ENCODE measurements around the gene GSG1L. TPM values are rescaled to one million over a fixed set of nuclear protein-coding genes. Genes with fewer than 3 reads are reported as not detected.

GSG1L gene
- polyA plus RNA-seq, 4 donors, result 0.09 to 0.22 TPM; not detected in 2

DNA sequence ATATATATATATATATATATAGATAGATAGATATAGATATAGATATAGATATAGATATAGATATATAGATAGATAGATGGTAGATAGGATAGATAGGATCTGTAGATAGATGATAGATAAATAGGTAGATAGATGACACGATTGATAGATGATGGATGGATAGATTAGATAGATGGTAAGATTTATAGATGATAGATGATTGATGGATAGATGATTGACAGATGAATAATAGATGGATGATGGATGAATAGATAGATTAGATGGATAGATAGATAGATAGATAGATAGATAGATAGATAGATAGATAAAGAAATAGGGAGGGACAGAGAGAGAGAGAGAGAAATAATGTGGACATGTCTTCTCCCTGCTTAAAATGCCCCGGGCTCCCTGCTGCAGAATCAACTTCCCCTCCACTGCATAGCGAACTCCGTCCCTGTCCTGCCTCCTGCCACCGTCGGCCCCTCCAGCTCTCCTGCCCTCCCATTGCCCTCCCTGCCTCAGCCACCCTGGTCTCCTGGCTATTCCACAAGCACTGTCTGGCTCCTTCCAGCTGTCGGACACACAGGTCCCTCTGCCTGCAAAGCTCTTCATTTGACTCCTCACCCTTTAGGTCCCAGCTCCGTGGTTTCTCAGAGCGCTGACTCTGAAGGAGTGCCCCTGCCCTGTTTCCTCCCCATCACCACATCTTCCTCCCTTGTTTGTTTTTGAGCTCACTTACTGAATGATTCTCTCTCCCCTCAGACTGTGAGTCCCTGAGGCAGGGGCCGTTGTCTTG lies 259.6 kb downstream of the GSG1L start:
- no peak overlapping the region for H3K4me3 ChIP-seq (ENCODE audit: low read depth in 1 of 3, low read length in 3 of 3)
- FAIRE-seq, result no peak

DNA sequence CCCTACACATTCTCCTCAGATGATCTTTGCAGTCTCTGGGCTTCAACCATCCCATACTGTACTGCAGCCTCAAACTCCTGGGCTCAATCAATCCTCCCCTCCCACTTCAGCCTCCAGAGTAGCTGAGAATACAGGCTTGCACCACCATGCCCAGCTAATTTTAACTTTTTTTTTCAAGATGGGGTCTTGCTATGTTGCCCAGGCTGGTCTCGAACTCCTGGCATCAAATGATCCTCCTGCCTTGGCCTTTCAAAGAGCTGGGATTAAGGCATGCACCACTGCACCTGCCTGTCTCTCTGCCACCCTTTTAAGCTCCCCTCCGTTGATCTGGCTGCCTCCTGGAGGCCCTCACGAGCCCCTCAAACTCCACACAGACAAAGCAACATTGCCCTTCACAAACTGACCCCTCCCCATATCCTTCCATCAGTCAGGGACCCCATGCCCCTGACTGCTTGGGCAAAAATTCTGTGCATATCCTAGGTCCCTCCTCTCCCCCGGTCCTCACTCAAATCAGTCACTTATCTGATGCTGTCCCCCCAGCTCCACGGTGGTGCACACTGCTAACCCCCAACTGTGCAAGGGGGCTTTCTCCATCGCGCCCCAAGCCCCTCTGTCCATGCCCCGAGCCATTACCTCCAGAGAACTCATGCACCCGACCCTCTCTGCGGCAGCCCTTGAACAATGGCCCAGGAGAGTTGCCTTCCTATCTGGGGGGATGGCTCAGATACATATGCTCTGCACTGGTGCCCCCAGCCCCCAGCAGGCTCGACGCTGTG lies 260.7 kb downstream of the GSG1L start:
- Histone ChIP-seq H3K27me3 (ENCODE audit: control insufficient read depth in 3 of 3, insufficient read depth in 3 of 3, low read length in 3 of 3) (peaks cover 0 to 2% (median 0%) of the 10 kb centered on the region in 3 donors), H3K9me3 (ENCODE audit: control insufficient read depth in 2 of 2, insufficient read depth in 1 of 2, low read depth in 1 of 2, low read length in 1 of 2) (no peaks in the 10 kb centered on the region), H3K27ac (ENCODE audit: low read depth in 1 of 3, low read length in 2 of 3) (no peak overlapping the region), H3K4me1 (ENCODE audit: control insufficient read depth in 3 of 3, insufficient read depth in 2 of 3, low read depth in 1 of 3, low read length in 2 of 3) (no peaks in the 10 kb centered on the region), H3K4me3 (ENCODE audit: low read depth in 1 of 3, low read length in 3 of 3) (no peak overlapping the region), H3K36me3 (ENCODE audit: control insufficient read depth in 3 of 3, insufficient read depth in 2 of 3, low read depth in 1 of 3, low read length in 3 of 3) (no peaks in the 10 kb centered on the region)
- FAIRE-seq, result no peak
- DNase-seq, result no peak
- WGBS, 3 donors, result 66 to 72% (median 66%) methylated on average over 12 of the region's 12 CpGs

More for the DNA sequence above, 259.6 kb downstream of the GSG1L start:
- Histone ChIP-seq H3K27me3 (ENCODE audit: control insufficient read depth in 3 of 3, insufficient read depth in 3 of 3, low read length in 3 of 3) (peaks cover 0 to 2% (median 0%) of the 10 kb centered on the region in 3 donors), H3K4me1 (ENCODE audit: control insufficient read depth in 3 of 3, insufficient read depth in 2 of 3, low read depth in 1 of 3, low read length in 2 of 3) (no peaks in the 10 kb centered on the region), H3K27ac (ENCODE audit: low read depth in 1 of 3, low read length in 2 of 3) (no peak overlapping the region), H3K9me3 (ENCODE audit: control insufficient read depth in 2 of 2, insufficient read depth in 1 of 2, low read depth in 1 of 2, low read length in 1 of 2) (no peaks in the 10 kb centered on the region), H3K36me3 (ENCODE audit: control insufficient read depth in 3 of 3, insufficient read depth in 2 of 3, low read depth in 1 of 3, low read length in 3 of 3) (no peaks in the 10 kb centered on the region)
- 16 to 37% (median 24%) methylated on average over 10 of the region's 10 CpGs for WGBS, 3 donors
- no peak for DNase-seq

DNA sequence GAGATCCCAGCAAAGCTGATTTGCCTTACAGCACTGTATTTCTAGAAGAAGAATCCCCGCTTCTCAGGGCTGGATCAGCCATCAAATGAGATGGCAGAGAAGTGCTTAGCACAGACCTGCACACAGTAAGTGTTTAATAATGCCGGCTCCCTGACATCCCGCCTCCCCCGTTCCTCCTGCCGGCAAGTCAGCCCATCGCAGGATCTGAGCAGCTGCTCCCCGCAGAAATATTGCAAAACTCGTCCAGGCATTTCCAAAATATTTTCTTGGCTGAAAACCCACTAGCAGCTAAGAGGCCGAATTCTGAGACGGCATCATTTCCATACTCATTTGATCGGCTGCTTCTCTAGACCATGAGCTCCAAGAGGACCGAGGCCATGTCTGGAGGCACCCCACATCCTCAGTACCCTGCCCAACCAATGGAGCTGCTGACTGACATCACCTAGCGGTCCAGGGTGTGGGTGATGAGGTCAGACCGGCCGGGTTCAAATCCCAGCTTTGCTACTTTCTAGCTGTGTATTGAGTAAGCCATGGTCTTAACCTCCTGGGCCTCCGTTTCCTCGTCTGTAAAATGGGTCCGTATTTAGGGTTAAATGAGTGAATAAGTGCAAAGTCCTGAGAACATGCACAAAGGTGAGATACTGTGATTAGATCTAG lies 262.1 kb downstream of the GSG1L start:
- no peaks in the 10 kb centered on the region for H3K27me3 ChIP-seq (ENCODE audit: control insufficient read depth in 3 of 3, insufficient read depth in 3 of 3, low read length in 3 of 3)
- WGBS, 3 donors, result 75 to 79% (median 76%) methylated on average over 18 of the region's 18 CpGs
- no peak for DNase-seq
- no peak overlapping the region for H3K27ac ChIP-seq (ENCODE audit: low read depth in 1 of 3, low read length in 2 of 3)
- no peak for FAIRE-seq
- no peak overlapping the region for H3K4me3 ChIP-seq (ENCODE audit: low read depth in 1 of 3, low read length in 3 of 3)
- no peaks in the 10 kb centered on the region for H3K9me3 ChIP-seq (ENCODE audit: control insufficient read depth in 2 of 2, insufficient read depth in 1 of 2, low read depth in 1 of 2, low read length in 1 of 2)
- H3K4me1 ChIP-seq (ENCODE audit: control insufficient read depth in 3 of 3, insufficient read depth in 2 of 3, low read depth in 1 of 3, low read length in 2 of 3), result no peaks in the 10 kb centered on the region
- no peaks in the 10 kb centered on the region for H3K36me3 ChIP-seq (ENCODE audit: control insufficient read depth in 3 of 3, insufficient read depth in 2 of 3, low read depth in 1 of 3, low read length in 3 of 3)

DNA sequence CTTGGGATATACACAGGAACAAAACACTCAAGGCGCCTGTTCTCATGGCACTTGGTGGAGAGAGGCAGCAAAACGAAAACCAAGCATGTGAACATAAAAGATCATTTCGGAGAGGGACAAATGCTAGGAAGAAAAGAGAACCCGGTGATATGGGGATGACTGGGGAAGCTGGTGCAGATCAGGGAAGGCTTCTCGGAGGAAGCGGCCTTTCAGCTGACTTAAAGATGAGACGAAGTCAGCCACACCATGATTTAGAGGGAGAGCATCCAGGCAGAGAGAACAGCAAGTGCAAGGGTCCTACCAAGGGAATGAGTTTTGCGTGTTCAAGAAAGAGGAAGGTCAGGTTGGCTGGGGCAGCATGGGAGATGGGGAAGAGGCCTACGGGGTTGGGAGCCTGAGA lies 262.7 kb downstream of the GSG1L start:
- DNase-seq (no peak), FAIRE-seq (no peak)
- Histone ChIP-seq H3K36me3 (ENCODE audit: control insufficient read depth in 3 of 3, insufficient read depth in 2 of 3, low read depth in 1 of 3, low read length in 3 of 3) (no peaks in the 10 kb centered on the region), H3K4me3 (ENCODE audit: low read depth in 1 of 3, low read length in 3 of 3) (no peak overlapping the region), H3K4me1 (ENCODE audit: control insufficient read depth in 3 of 3, insufficient read depth in 2 of 3, low read depth in 1 of 3, low read length in 2 of 3) (no peaks in the 10 kb centered on the region), H3K27me3 (ENCODE audit: control insufficient read depth in 3 of 3, insufficient read depth in 3 of 3, low read length in 3 of 3) (no peaks in the 10 kb centered on the region), H3K9me3 (ENCODE audit: control insufficient read depth in 2 of 2, insufficient read depth in 1 of 2, low read depth in 1 of 2, low read length in 1 of 2) (no peaks in the 10 kb centered on the region), H3K27ac (ENCODE audit: low read depth in 1 of 3, low read length in 2 of 3) (no peak overlapping the region)
- WGBS, 3 donors, result 74 to 80% (median 76%) methylated on average over 9 of the region's 9 CpGs

DNA sequence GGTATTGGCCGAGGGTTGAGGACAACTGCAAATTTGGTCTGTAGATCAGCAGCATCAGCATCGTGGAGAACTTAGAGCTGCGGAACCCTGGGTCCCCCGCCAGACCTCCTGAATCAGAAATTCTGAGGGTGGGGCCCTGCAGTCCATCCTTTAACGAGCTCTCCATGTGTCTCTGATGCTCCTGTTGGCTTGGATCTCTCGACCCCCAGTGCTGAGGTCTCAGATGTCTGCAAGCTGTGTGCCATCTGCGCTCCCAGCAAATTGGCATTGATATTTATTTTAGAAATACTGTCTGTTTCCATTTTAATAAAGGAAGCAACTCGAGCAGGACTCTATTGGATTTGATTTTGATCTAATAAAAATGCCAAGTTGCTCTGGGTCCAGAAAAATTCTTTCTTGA lies 263.6 kb downstream of the GSG1L start:
- DNase-seq, result no peak
- 59 to 71% (median 66%) methylated on average over 8 of the region's 8 CpGs for WGBS, 3 donors
- Histone ChIP-seq H3K27me3 (ENCODE audit: control insufficient read depth in 3 of 3, insufficient read depth in 3 of 3, low read length in 3 of 3) (no peaks in the 10 kb centered on the region), H3K4me3 (ENCODE audit: low read depth in 1 of 3, low read length in 3 of 3) (no peak overlapping the region), H3K9me3 (ENCODE audit: control insufficient read depth in 2 of 2, insufficient read depth in 1 of 2, low read depth in 1 of 2, low read length in 1 of 2) (no peaks in the 10 kb centered on the region), H3K4me1 (ENCODE audit: control insufficient read depth in 3 of 3, insufficient read depth in 2 of 3, low read depth in 1 of 3, low read length in 2 of 3) (no peaks in the 10 kb centered on the region), H3K36me3 (ENCODE audit: control insufficient read depth in 3 of 3, insufficient read depth in 2 of 3, low read depth in 1 of 3, low read length in 3 of 3) (no peaks in the 10 kb centered on the region), H3K27ac (ENCODE audit: low read depth in 1 of 3, low read length in 2 of 3) (no peak overlapping the region)
- FAIRE-seq, result no peak

DNA sequence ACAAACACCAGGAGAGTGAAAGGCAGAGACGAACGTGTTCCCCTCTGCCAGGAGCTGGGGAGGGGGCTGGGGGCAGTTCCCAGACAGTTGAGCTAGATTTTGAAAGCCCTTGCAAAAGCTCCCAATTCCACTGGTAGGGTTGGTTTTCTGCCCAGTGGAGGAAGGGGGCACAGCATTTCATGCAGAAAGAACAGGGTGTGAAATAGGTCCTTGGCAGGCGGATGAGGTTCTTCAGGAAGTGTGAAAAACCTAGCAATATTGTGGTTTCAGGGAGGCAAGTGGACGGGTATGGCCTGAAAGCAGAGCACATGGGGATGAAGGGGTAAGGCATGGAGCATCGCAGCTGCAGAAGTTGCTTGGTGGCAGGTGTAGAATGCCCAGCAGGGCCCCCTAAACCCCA lies 265.3 kb downstream of the GSG1L start:
- DNase-seq (no peak), FAIRE-seq (no peak)
- Histone ChIP-seq H3K4me1 (ENCODE audit: control insufficient read depth in 3 of 3, insufficient read depth in 2 of 3, low read depth in 1 of 3, low read length in 2 of 3) (no peaks in the 10 kb centered on the region), H3K27me3 (ENCODE audit: control insufficient read depth in 3 of 3, insufficient read depth in 3 of 3, low read length in 3 of 3) (no peaks in the 10 kb centered on the region), H3K27ac (ENCODE audit: low read depth in 1 of 3, low read length in 2 of 3) (no peak overlapping the region), H3K36me3 (ENCODE audit: control insufficient read depth in 3 of 3, insufficient read depth in 2 of 3, low read depth in 1 of 3, low read length in 3 of 3) (no peaks in the 10 kb centered on the region), H3K4me3 (ENCODE audit: low read depth in 1 of 3, low read length in 3 of 3) (no peak overlapping the region), H3K9me3 (ENCODE audit: control insufficient read depth in 2 of 2, insufficient read depth in 1 of 2, low read depth in 1 of 2, low read length in 1 of 2) (no peaks in the 10 kb centered on the region)
- 61 to 64% (median 62%) methylated on average over 5 of the region's 5 CpGs for WGBS, 3 donors

DNA sequence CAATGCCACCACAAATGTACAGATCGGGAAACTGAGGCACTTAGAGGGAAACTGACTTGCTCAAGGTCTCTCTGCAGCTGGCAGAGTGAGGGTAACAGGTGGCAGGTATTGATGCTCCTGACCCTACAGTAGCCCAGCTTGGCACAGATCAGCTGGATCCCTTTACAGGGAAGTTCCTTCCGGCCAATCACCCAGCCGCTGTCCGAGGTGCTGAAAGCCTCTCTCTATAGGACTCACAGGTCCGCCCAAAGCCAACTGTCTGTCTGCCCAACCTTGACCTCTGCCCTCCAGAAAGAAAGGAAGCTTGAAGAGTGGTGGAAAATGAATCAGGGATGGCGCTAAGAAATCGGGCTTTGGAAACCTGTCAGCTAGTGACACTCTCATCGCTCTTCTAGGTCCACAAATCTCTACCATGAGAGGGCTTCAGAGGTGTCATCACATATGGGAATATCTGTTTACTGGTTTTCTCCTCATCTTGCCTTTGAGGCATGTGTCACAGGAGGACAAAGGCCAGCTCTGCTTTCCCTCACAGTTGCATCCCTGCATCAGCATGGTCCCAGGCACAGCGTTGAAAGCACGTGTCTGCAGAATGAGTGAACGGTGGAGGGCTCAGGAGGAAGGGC lies 267.4 kb downstream of the GSG1L start:
- Histone ChIP-seq H3K9me3 (ENCODE audit: control insufficient read depth in 2 of 2, insufficient read depth in 1 of 2, low read depth in 1 of 2, low read length in 1 of 2) (no peaks in the 10 kb centered on the region), H3K36me3 (ENCODE audit: control insufficient read depth in 3 of 3, insufficient read depth in 2 of 3, low read depth in 1 of 3, low read length in 3 of 3) (no peaks in the 10 kb centered on the region), H3K4me1 (ENCODE audit: control insufficient read depth in 3 of 3, insufficient read depth in 2 of 3, low read depth in 1 of 3, low read length in 2 of 3) (no peaks in the 10 kb centered on the region), H3K4me3 (ENCODE audit: low read depth in 1 of 3, low read length in 3 of 3) (no peak overlapping the region), H3K27me3 (ENCODE audit: control insufficient read depth in 3 of 3, insufficient read depth in 3 of 3, low read length in 3 of 3) (no peaks in the 10 kb centered on the region), H3K27ac (ENCODE audit: low read depth in 1 of 3, low read length in 2 of 3) (no peak overlapping the region)
- FAIRE-seq (no peak), DNase-seq (peak; percentile 29 to 58)
- 55 to 63% (median 58%) methylated on average over 11 of the region's 11 CpGs for WGBS, 3 donors

DNA sequence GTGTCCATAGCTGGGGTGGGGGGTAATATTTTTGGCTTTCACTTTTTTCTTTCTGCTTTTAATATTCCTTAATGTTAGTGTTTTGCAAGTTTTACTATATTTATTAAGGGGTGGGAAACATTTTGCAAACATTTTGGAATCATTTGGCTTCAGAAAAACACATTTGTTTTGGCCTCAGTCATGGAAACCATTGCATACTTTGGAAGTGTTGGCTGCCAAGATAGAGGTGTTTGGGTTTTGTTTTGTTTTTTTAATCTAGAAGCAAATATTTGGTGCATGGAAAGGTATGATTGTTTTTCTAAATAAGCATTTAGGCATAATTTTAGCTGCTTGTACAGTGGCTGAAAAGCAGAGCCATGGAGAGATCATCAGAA lies 270.3 kb downstream of the GSG1L start:
- Histone ChIP-seq H3K9me3 (ENCODE audit: control insufficient read depth in 2 of 2, insufficient read depth in 1 of 2, low read depth in 1 of 2, low read length in 1 of 2) (no peaks in the 10 kb centered on the region), H3K27ac (ENCODE audit: low read depth in 1 of 3, low read length in 2 of 3) (no peak overlapping the region), H3K4me3 (ENCODE audit: low read depth in 1 of 3, low read length in 3 of 3) (no peak overlapping the region), H3K4me1 (ENCODE audit: control insufficient read depth in 3 of 3, insufficient read depth in 2 of 3, low read depth in 1 of 3, low read length in 2 of 3) (no peaks in the 10 kb centered on the region), H3K36me3 (ENCODE audit: control insufficient read depth in 3 of 3, insufficient read depth in 2 of 3, low read depth in 1 of 3, low read length in 3 of 3) (no peaks in the 10 kb centered on the region), H3K27me3 (ENCODE audit: control insufficient read depth in 3 of 3, insufficient read depth in 3 of 3, low read length in 3 of 3) (no peaks in the 10 kb centered on the region)
- no peak for FAIRE-seq
- DNase-seq, result no peak
